Activated T-helper 17 cell treated with anti-CD3 and anti-CD28 coated beads, Interleukin-2, amount 50 U/mL, for 72 hours (primary cell): ENCODE data around the gene OR13J1. TPM values are rescaled to one million over a fixed set of nuclear protein-coding genes. Genes with fewer than 3 reads are reported as not detected.
A peak's percentile ranks its signal among the peaks of the same experiment; 100 is the strongest.
"Not testable (repeated sequence)": the region's sequence is repeated elsewhere in the genome, so short reads cannot be mapped to it uniquely, and the experiment has no call there.

Source experiments
- ATAC-seq: fragments of 150-1000 bp; cut with Tn5 transposase; replicated peaks from 2 replicates; pipeline ENCODE4 v1.10.0; 2021; ENCODE audit warnings: mild to moderate bottlenecking, moderate library complexity
- H3K27ac Mint-ChIP-seq: one replicate; pipeline ENCODE4 v1.8.0; 2022; ENCODE audit warnings: mixed read lengths
- H3K27me3 Mint-ChIP-seq: one replicate; pipeline ENCODE4 v1.8.0; 2022; ENCODE audit warnings: mixed read lengths
- H3K36me3 Mint-ChIP-seq: one replicate; pipeline ENCODE4 v1.8.0; 2022; ENCODE audit warnings: low read depth, mild to moderate bottlenecking, mixed read lengths
- H3K4me1 Mint-ChIP-seq: one replicate; pipeline ENCODE4 v1.8.0; 2022; ENCODE audit warnings: mixed read lengths
- H3K4me3 Mint-ChIP-seq: one replicate; pipeline ENCODE4 v1.8.0; 2022; ENCODE audit warnings: mild to moderate bottlenecking, mixed read lengths
- H3K9me3 Mint-ChIP-seq: one replicate; pipeline ENCODE4 v1.8.0; 2022; ENCODE audit warnings: mixed read lengths
- total RNA-seq, 2 donors: library from RNA; stranded (reverse); gene quantifications; one replicate each; pipeline ENCODE4 v1.2.3, GENCODE V29; 2022

Gene OR13J1
- not detected for total RNA-seq

GRCh38 chr9:35870351-35870923 lies at the start of gene OR13J1:
Gene OR13J1, minus strand, starts transcription at chr9:35870401. Its CDS starts 0 bp downstream, at chr9:35870401.
- H3K9me3 Mint-ChIP-seq, result no peaks in the 10 kb centered on the region
- no peaks in the 10 kb centered on the region for H3K36me3 Mint-ChIP-seq

GRCh38 chr9:35919212-35920008 lies 49.2 kb upstream of the OR13J1 start:
- H3K36me3 Mint-ChIP-seq, result no peaks in the 10 kb centered on the region
- no peak overlapping the region for H3K4me3 Mint-ChIP-seq
- no peaks in the 10 kb centered on the region for H3K27me3 Mint-ChIP-seq
- peaks cover 10% of the 10 kb centered on the region for H3K4me1 Mint-ChIP-seq
- H3K9me3 Mint-ChIP-seq, result no peaks in the 10 kb centered on the region
- no peak overlapping the region for H3K27ac Mint-ChIP-seq
- no peak for ATAC-seq

More at GRCh38 chr9:35870351-35870923, at the start of gene OR13J1:
- Mint-ChIP-seq H3K27me3 (peaks cover 2% of the 10 kb centered on the region), H3K4me3 (no peak within 1 kb of the TSS), H3K4me1 (no peaks in the 10 kb centered on the region), H3K27ac (no peak within 1 kb of the TSS)
- no peak for ATAC-seq

GRCh38 chr9:35918780-35919179 lies 48.6 kb upstream of the OR13J1 start:
- Mint-ChIP-seq H3K36me3 (no peaks in the 10 kb centered on the region), H3K27me3 (no peaks in the 10 kb centered on the region), H3K27ac (peak overlapping the region; percentile 4), H3K9me3 (no peaks in the 10 kb centered on the region), H3K4me1 (peaks cover 5% of the 10 kb centered on the region), H3K4me3 (no peak overlapping the region)
- no peak for ATAC-seq

- no peak overlapping the region for H3K4me3 Mint-ChIP-seq
- no peaks in the 10 kb centered on the region for H3K9me3 Mint-ChIP-seq
- H3K4me1 Mint-ChIP-seq, result no peaks in the 10 kb centered on the region
- H3K27me3 Mint-ChIP-seq, result no peaks in the 10 kb centered on the region
- ATAC-seq, result no peak
- H3K36me3 Mint-ChIP-seq, result no peaks in the 10 kb centered on the region
- H3K27ac Mint-ChIP-seq, result no peak overlapping the region
Measured at GRCh38 chr9:35917261-35917660, 47.1 kb upstream of the OR13J1 start.

GRCh38 chr9:35915681-35916294 lies 45.6 kb upstream of the OR13J1 start:
- Mint-ChIP-seq H3K4me3 (no peak overlapping the region), H3K9me3 (no peaks in the 10 kb centered on the region), H3K36me3 (no peaks in the 10 kb centered on the region), H3K27ac (no peak overlapping the region), H3K4me1 (peaks cover 10% of the 10 kb centered on the region), H3K27me3 (no peaks in the 10 kb centered on the region)
- ATAC-seq, result no peak

GRCh38 chr9:35914301-35914807 lies 44.2 kb upstream of the OR13J1 start:
- H3K27ac Mint-ChIP-seq, result no peak overlapping the region
- ATAC-seq, result peak; percentile 37
- peaks cover 13% of the 10 kb centered on the region for H3K4me1 Mint-ChIP-seq
- no peak overlapping the region for H3K4me3 Mint-ChIP-seq
- H3K36me3 Mint-ChIP-seq, result no peaks in the 10 kb centered on the region
- no peaks in the 10 kb centered on the region for H3K27me3 Mint-ChIP-seq
- H3K9me3 Mint-ChIP-seq, result no peaks in the 10 kb centered on the region

- not testable (repeated sequence) for H3K4me3 Mint-ChIP-seq, H3K27ac Mint-ChIP-seq, H3K27me3 Mint-ChIP-seq, H3K9me3 Mint-ChIP-seq, H3K36me3 Mint-ChIP-seq, ATAC-seq
- peaks cover 20% of the 10 kb centered on the region for H3K4me1 Mint-ChIP-seq
Measured at GRCh38 chr9:35913429-35913828, 43.2 kb upstream of the OR13J1 start.

GRCh38 chr9:35912791-35913400 lies 42.7 kb upstream of the OR13J1 start:
- no peaks in the 10 kb centered on the region for H3K36me3 Mint-ChIP-seq
- no peaks in the 10 kb centered on the region for H3K27me3 Mint-ChIP-seq
- ATAC-seq, result no peak
- H3K9me3 Mint-ChIP-seq, result no peaks in the 10 kb centered on the region
- H3K4me1 Mint-ChIP-seq, result peaks cover 24% of the 10 kb centered on the region
- H3K4me3 Mint-ChIP-seq, result no peak overlapping the region
- H3K27ac Mint-ChIP-seq, result no peak overlapping the region

GRCh38 chr9:35911690-35912089 lies 41.5 kb upstream of the OR13J1 start:
- Mint-ChIP-seq H3K36me3 (no peaks in the 10 kb centered on the region), H3K4me1 (peaks cover 29% of the 10 kb centered on the region), H3K9me3 (no peaks in the 10 kb centered on the region), H3K4me3 (no peak overlapping the region), H3K27ac (peak overlapping the region; percentile 81), H3K27me3 (no peaks in the 10 kb centered on the region)
- no peak for ATAC-seq

- peak; percentile 59 for ATAC-seq
- peak overlapping the region; percentile 72 for H3K4me3 Mint-ChIP-seq
- H3K27ac Mint-ChIP-seq, result peak overlapping the region; percentile 81
- no peaks in the 10 kb centered on the region for H3K27me3 Mint-ChIP-seq
- H3K9me3 Mint-ChIP-seq, result no peaks in the 10 kb centered on the region
- peaks cover 29% of the 10 kb centered on the region for H3K4me1 Mint-ChIP-seq
- no peaks in the 10 kb centered on the region for H3K36me3 Mint-ChIP-seq
Measured at GRCh38 chr9:35910613-35911359, 40.6 kb upstream of the OR13J1 start.

- Mint-ChIP-seq H3K4me3 (no peak overlapping the region), H3K27ac (no peak overlapping the region), H3K4me1 (peaks cover 29% of the 10 kb centered on the region), H3K9me3 (no peaks in the 10 kb centered on the region), H3K36me3 (no peaks in the 10 kb centered on the region), H3K27me3 (no peaks in the 10 kb centered on the region)
- no peak for ATAC-seq
Measured at GRCh38 chr9:35909687-35910612, 39.7 kb upstream of the OR13J1 start.

- no peaks in the 10 kb centered on the region for H3K36me3 Mint-ChIP-seq
- H3K9me3 Mint-ChIP-seq, result no peaks in the 10 kb centered on the region
- no peaks in the 10 kb centered on the region for H3K27me3 Mint-ChIP-seq
- H3K4me1 Mint-ChIP-seq, result peaks cover 29% of the 10 kb centered on the region
- peak within 1 kb of the TSS; percentile 21 for H3K4me3 Mint-ChIP-seq
- H3K27ac Mint-ChIP-seq, result peak within 1 kb of the TSS; percentile 61
- ATAC-seq, result no peak
Measured at GRCh38 chr9:35909274-35909673, 39.1 kb upstream of the OR13J1 start, which contains the start of gene SPAAR. Gene SPAAR, plus strand, starts transcription at chr9:35909490. Its CDS starts 974 bp downstream, at chr9:35910464.

- H3K27me3 Mint-ChIP-seq, result no peaks in the 10 kb centered on the region
- no peak for ATAC-seq
- peak overlapping the region; percentile 21 for H3K4me3 Mint-ChIP-seq
- H3K36me3 Mint-ChIP-seq, result no peaks in the 10 kb centered on the region
- no peaks in the 10 kb centered on the region for H3K9me3 Mint-ChIP-seq
- H3K4me1 Mint-ChIP-seq, result peaks cover 29% of the 10 kb centered on the region
- peak overlapping the region; percentile 61 for H3K27ac Mint-ChIP-seq
Measured at GRCh38 chr9:35908504-35909125, 38.4 kb upstream of the OR13J1 start.
